HG02798 (cell line): ENCODE results near the gene RNF208.
A peak's percentile ranks its signal among the peaks of the same experiment; 100 is the strongest.

Experiments used
- ATAC-seq: cut with Tn5 transposase; IDR thresholded peaks from one replicate; pipeline ENCODE4 v1.9.1; 2021; ENCODE audit warnings: mild to moderate bottlenecking; ENCODE audit not compliant: unreplicated experiment, poor library complexity

Gene RNF208

DNA sequence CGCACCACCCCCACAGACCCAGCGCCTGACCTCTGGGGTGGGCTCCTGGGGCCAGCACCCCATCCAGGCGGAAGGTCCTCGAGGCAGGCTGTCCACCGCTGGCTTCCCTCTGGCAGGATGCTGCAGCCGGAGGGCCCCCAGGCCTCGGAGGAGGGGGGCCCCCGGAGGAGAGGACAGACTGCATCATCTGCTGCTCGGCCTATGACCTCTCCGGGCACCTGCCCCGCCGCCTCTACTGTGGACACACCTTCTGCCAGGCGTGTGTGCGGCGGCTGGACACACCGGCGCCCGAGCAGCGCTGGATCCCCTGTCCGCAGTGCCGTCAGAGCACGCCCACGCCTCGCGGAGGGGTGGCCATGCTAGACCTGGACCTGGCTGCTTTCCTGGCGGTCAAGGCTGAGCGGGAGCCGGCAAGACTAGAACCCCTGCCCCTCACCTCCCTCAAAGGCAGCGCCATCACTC lies 6.5 kb upstream of the RNF208 start:
- no peak for ATAC-seq

DNA sequence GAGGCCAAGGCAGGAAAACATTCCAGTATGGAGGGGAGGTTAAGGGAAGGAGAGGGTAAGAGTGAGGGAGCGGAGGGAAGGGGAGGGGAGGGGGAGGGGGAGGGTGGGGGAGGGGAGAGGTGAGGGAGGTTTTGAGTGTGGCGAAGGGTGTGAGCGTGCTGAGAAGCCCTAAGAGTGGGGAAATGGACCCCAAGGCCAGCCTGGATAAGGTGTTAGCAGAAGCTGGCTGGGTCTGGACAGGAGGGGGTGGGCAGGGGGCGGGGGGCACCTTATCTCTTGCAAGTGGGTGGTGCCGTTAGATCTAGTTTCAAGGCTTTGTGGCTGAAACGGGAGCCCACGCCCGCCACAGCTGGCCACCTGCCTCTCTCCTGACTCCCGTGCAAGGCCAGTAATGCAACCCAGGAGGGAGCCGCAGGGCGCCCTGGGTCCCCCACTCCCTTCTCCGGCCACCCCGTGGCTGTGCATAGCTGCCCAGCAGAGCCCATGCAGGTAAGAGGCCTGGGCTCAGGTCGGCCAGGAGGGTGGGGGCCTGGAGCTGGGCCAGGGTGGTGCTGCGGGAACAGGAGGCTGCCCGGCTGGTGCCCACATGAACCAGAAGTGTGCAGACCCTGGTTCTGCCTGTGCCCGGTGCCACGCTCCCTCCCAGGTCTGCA lies 5.9 kb upstream of the RNF208 start:
- no peak for ATAC-seq

DNA sequence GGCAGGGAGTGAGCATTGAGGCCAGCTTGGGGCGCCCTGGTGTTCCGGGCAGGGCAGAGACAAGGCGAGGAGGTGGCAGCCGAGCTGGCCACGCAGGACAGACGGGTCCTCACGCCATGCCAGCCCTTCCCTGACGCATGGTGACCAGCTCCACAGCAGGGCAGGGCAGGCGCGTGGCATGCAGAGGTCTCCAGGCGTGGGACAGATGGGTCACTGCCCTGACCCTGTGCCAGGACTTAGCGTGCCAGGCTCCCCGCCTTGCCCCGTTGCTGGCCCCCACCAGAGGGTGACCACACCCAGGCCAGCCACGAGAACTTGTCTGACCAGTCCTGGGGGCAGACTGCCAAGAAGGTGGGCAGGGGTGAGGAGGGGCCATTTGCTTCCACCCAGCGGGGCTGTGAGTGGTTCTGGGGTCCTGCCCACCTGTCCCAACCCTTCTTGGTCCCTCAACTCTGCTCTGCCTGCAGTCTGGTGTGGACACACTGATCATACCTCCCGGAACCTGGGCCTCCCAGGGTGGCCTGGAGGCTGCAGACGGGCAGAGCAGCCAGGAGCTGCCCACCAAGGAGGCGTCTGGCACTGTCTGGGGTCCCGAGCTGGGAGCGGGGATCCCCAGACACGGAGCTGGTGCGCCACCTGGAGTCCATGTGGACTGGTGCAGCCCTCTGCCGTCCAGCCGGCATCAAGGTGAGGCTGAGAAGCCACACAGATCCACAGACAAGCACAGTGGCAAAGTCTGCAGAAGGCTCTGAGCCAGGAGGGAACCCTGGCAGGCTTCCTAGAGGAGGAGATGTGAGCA lies 5.2 kb upstream of the RNF208 start, which contains the start of gene RNF224:
RNF224 (plus strand) TSS at position 449 of the 799 bp plus-strand sequence. CDS start 834 bp downstream, outside the sequence.
- ATAC-seq: no peak

DNA sequence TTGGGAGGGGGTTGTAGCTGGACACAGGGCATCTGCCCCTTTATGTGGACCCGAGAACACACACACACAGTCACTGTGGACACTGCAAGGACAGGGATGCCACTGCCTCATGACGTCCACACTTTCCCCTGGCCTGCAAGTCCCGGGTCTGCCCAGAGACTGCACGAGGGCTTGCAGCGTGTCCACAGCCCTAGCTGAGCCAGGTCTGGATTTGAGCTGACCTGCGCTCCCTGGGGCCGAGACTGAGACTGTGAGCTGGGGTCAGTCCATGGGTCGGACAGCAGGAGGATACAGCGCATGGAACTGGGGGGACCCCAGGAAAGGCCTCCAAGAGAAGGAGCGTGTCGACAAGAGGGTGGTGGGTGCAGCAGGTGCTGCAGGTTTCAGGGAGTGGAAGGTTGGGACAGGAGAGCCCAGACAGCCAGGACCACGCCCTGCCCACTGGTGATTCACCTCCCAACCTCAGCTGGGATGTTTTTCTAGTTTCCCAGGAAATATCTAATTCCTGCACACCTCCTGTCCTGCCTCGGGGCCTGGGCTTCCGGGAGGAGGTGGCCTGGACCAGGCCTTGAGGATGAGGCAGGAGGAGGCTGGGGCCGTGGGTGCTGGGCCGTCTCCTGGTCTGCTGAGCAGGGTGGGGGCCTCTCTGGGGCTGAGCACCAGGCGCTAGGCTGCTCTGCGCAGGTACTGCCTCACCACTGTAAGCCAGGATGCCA lies 4.5 kb upstream of the RNF208 start:
- no peak for ATAC-seq

DNA sequence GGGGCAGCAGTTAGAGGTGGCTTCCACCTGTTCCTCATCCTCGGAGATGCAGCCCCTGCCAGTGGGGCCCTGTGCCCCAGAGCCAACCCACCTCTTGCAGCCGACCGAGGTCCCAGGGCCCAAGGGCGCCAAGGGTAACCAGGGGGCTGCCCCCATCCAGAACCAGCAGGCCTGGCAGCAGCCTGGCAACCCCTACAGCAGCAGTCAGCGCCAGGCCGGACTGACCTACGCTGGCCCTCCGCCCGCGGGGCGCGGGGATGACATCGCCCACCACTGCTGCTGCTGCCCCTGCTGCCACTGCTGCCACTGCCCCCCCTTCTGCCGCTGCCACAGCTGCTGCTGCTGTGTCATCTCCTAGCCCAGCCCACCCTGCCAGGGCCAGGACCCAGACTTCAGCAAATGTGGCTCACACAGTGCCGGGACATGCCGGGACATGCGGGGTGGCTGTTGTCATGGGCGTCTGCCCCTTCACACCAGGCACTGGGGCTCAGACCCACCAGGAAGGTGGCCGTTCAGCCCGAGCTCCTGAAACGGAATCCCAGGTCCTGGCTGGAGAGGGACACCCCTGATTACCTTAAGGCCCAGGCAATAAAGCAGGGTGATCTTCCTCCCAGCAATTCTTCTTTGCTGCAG lies 3.8 kb upstream of the RNF208 start:
- ATAC-seq: no peak

DNA sequence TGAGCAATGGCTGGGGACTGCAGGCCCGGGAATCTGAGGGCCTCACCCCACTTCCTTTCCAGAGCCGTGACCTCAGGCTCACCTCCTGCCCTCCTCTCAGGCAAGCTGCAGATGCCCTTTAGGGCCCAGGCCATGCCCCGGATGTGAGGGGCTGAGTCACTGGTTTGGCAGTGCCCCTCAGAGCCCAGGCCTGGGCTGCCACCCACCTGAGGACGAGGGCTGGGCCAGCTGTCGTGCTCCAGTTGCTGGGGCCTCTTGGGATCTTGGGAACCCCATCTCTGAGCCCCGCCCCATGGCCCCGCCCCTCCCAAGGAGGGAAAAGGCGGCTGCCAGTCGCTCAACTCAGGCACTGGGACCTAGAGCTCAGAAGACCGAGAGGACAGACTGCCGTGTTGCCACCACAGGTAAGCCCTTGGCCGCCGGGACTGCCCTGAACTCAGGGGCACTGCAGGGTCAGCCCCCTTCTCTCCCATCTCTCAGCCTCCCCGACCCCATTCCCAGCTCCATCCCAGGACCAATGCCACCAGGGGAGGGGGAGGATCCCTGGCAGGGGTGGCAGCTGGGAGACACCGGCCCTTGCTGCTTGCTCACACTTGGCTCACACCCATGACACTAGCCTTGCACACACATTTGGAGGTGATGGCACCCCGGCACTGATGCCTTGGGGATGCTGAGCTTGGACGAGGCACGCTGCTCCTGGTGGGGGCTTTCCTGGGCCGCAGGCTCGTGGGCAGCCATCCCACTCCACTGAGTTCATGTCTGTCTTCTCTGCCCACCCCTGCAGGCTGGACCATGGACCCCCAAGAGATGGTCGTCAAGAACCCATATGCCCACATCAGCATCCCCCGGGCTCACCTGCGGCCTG lies 3.0 kb upstream of the RNF208 start, which contains the start of gene CYSRT1:
CYSRT1 (plus strand) TSS at position 345 of the 865 bp plus-strand sequence; CDS start at position 793, 448 bp downstream.
- no peak for ATAC-seq

DNA sequence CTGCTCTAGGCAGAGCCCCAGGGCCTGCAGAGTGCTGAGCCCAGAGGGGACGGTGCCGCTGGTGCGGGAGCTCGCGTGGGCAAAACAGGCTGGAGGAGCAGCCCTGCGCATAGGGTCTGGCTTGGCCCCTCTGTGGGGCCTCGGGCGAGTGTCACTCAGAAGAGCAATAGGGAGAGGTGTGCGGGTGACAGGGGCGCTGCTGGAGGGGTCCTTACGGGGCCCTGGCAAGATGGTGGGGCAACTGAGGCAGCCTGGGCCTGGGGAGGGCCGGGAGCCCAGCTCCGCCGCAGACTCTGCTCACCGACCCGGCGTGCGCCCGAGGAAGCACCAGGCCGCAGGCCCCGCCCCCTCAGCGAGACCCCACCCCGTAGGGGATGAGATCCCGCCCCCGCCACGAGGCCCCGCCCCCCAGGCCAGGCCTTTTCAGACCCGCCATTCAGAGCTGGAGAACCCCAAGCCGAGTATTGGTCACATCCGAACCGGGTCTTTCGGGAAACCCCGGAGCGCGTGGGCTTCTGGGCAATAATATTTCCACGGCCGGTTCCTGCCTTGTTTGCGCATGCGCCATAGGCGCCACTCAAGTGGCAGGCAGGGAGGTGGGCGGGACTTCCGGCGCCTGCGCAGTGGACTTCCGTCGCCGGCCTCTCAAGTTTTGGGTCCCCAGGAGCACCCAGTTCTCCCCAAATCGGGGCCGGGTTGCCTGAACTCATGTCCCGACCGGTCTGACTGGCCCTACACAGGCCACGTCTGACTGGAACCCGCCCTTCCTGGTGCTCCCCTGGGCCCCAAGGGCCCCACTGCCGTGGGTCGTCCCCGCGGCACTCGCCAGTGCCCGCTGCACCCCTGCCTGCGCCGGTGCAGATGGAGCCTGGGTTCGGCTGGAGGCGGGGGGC lies 1.3 kb upstream of the RNF208 start:
- ATAC-seq: peak; percentile 84

DNA sequence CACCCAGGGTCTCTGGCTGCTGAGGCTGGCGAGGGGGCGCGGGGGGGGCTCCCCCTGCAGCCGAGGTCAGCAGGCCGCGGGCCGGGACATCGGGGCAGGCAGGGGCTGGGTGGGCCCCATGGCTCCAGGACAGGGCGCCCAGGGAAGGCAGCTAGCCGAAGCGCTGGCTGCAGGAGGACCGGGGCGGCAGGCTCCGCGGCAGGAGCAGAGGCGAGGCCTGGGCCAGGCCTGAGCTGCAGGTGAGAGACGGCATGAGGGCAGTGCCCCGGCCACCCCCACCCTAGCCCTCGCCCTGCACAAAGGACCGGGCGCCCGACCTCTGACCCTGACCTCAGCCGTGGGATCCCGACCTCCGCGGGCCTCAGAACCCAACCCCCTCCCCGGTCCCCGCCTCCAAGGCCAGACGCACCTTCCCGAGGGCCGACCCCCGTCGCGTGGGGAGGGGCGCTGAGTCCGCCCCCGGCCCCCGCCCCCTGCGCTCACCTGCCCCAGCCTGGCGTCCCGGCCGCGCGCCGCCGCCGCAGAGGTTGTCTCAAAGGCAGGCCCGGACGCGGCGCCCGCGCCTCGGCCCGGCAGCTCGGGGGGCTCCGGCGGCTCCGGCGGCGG lies 431 bp downstream of the RNF208 start:
- ATAC-seq: no peak

DNA sequence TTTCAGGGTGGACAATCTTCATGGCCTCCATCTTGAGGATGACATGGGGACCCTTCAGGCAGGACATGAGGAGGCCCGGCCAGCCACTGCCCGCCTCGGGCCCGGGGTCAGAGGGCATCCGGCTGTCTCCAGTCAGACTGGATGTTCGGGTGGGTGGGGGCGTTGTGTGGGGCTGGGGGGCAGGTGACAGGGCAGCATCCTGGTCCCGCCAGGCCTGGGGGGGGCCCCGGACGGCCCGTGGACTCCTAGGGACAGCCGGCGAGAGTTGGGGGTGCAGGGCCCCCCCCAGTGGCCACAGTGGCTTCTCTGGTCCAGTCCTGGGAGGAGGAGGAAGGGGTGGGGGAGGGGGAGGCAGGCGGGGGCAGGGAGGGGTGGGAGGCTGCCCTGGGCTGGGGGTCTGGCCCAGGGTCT lies 940 bp downstream of the RNF208 start:
- ATAC-seq: no peak

DNA sequence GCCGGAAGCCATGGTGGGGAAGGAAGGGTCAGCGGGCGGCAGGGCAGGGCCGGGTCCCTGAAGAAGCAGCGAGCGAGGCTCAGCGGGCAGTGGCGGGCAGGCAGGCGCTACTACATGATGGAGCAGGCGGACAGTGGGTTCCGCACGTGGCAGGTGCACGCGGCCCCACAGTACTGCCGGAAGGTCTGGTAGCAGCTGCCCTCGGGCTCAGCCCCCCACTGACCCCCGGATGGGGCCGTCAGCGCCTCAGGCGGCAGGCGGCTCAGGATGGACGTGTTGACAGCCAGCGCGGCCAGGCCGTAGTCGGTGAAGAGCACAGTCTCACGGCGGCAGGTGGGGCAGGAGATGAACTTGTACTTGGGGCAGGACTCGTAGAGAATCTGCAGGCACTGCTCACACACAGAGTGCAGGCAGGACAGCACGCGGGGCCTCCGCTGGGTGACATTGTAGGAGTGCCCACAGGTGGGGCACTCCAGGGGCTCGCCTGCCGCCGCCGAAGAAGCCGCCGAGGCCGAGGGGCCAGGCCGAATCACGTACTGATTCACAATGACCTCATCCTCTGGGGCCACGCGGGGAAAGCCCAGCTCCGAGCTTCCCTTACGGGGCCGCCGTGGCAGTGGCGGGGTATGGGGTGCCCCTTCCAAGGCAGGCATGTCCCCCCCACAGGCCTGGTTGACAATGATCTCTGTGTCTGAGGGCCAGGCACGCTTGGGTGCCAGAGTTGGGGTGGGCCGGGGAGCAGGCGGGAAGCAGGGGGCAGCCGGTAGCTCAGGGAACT lies 1.5 kb downstream of the RNF208 start:
- no peak for ATAC-seq

DNA sequence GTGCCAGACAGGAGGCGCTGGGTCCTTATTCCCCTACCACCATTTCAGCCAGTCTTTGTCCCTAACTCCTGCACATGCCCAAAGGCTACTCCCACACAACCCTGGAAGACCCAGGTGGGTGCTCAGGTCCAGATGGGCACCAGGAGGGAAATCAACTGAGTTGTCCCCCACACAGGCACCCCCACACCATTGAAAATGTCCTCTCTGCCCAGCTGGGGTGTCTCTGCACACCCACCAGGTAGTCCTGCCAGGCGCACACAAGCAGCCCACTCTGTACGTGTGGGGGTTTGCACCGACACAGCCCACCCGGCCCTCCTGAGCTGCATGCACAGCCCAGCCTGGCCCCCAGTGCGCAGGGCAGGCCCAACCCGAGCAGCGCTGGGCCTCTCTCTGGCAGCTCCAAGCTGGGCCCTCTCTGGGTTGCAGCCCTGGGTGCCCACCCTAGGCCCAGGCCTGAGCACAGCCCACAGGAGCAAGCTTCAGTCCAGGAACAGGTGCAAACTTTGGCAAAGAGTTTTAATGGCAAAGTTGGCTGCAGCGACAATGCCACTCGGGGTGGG lies 2.2 kb downstream of the RNF208 start:
- no peak for ATAC-seq

DNA sequence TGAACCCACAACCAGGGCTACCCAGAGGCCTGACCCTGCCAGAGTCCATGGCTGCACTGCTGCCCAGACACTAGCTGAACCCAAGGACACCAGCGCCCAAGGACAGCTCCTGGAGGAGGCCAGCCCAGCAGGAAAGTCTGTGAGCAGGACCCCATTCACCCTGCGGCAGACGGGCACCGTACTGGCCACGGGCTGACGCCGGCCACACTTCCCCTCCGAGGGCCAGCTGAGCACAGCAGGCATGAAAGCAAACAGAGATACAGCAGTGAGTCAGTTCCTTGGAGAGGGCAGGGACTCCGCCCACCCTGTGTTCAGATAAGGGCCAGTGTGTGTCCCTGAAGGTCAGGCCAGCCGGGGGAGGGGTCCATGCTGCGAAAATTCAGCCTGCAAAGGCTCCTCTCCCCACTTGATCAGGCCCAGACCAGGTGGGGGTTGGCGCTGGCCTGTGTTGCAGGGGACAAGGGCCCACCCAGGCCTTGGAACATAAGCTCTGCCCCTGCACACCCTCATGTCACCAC lies 3.2 kb downstream of the RNF208 start:
- no peak for ATAC-seq

DNA sequence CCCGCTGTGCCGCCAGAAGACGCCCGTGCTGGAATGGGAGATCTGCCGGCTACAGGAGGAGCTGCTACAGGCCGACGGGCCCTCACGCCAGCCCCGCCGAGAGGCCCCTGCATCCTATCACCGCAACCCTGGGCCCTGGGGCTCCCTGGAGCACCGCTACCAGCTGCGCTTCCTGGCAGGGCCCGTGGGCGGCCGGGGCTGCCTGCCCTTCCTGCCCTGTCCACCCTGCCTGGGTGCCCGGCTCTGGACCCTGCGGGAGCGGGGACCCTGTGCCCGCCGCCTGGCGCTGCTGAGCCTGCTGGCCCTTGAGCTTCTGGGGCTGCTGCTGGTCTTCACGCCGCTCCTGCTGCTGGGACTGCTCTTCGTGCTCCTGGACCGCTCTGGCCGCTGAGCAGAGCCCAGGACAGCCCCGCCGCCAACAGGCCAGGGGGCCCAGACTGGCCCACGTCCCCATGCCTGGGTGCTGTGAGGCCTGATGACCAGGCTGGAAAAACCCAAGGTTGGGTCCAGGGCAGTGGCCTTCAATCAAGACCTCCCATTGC lies 3.8 kb downstream of the RNF208 start:
- no peak for ATAC-seq

DNA sequence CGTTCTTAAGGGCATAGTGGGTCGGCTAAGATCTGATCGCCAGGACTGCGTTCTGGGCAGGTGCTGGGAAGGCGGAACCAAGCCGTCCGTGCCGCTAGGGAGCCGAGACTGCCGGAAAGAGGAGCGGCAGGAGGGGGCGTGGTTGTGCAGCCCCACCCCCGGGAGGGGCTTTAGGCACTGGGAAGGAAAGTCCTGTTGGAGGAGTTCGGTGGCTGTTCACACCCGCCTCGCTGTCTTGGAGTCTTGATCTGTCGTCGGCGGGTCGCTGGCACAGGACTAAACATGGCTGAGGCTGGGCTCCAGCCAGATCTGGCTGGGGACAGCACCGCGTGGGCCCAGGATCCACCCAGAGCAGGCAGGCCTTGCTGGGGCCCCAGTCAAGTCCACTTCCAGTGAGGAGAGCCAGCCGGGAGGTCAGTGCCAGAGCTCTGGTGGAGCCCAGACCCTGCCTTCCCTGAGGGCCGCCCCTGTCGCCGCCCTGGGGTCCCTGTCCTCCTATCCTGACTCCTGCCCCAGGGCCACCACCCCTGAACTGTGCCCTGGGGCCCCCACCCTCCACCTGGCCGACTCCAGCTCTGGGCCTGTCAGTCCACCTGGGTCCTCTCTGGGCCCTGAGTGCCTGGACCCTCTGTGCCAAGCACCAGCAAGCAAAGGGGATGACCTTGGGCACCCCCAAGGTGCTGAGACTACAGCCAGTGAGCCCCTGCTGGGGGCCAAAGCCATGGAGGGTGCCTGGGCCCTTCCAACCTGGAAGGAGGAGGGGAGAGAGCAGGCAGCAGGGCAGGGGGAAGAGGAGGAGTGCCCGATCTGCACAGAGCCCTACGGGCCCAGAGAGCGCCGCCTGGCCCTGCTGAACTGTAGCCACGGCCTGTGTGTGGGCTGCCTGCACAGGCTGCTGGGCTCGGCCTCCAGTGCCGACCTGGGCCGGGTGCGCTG lies 4.5 kb downstream of the RNF208 start:
- ATAC-seq: no peak

DNA sequence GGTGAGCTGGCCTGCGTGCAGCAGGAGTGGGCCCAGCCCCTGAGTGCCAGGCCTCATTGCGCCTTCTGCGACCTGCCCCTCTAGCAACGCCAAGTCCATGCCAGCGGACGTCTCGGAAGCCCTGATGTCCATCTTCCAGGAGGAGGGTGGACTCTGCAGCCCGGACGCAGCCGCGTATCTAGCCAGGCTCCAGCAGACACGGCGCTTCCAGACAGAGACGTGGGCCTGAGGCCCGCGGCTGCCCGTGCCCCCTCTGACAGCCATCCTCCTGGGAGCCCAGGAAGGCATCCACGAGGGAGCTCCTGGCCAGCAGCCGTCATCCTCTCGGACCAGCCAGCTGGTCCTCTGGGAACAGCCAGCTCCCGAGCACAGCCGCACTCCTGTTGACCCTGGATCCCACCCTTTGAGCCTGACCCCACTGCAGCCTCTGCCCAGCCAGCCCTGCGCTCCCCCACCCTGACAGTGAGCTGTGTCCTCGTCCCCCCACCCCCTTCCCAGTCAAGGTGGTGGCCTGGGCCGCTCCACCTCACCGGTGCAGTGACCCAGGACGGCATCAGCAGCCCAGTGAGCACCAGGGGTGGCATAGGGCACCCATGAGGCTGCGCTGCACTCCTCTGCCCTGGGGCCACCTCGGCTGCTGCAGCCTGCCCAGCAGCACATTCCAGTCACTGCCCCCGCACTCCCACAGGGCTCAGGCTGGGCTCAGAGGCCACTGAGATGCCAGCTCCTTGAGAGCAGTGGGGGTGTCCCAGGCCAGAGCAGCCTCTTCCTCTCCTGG lies 5.7 kb downstream of the RNF208 start:
- ATAC-seq: no peak
